GM23248 (cell line): Measurements from ENCODE around the gene ZDHHC9.
"Not testable (repeated sequence)": the region's sequence is repeated elsewhere in the genome, so short reads cannot be mapped to it uniquely, and the experiment has no call there.

ENCODE experiments used
- EZH2 ChIP-seq: fragments of 200-600 bp; sonication (generic); IDR thresholded peaks from 2 replicates; pipeline ENCODE4 v1.6.1; 2018; ENCODE audit warnings: antibody characterized with exemption, mild to moderate bottlenecking; ENCODE audit not compliant: insufficient read depth, poor library complexity, severe bottlenecking
- EZH2phosphoT487 ChIP-seq: fragments of 200-600 bp; sonication (generic); IDR thresholded peaks from 2 replicates; pipeline ENCODE4 v1.6.1; 2018; ENCODE audit warnings: antibody characterized with exemption, moderate library complexity, mild to moderate bottlenecking, low read depth; ENCODE audit not compliant: insufficient read depth

DNA sequence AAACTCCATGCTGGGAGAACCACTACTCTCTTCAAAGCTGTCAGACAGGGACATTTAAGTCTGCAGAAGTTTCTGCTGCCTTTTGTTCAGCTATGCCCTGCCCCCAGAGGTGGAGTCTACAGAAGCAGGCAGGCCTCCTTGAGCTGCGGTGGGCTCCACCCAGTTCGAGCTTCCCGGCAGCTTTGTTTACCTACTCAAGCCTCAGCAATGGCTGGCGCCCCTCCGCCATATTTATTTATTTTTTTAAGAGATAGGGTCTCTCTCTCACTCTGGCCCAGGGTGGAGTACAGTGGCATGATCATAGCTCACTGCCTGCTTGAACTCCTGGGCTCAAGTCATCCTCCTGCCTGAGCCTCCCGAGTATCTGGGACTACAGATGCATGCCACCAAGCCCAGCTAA, 15.4 kb upstream of the ZDHHC9 start:
- TF ChIP-seq EZH2, EZH2phosphoT487: not testable (repeated sequence)
